Measurements from ENCODE around the gene AADACL2. TPM values are rescaled to one million over a fixed set of nuclear protein-coding genes. Genes with fewer than 3 reads are reported as not detected.

AADACL2 gene
- total RNA-seq, 2 experiments from 2014 or later: not detected

GRCh38 chr3:151800431-151800830 lies 66.7 kb downstream of the AADACL2 start:
- no peak overlapping the region for H2AFZ ChIP-seq (ENCODE audit: low read length)
- no peaks in the 10 kb centered on the region for H3K36me3 ChIP-seq (ENCODE audit: insufficient read depth, low read length)
- intact Hi-C loops (cut with micrococcal nuclease; ENCODE audit: unreplicated experiment): no loop called here
- ChIA-PET POLR2A (no interaction called here), CTCF (ENCODE audit: unreplicated experiment) (no interaction called here)
- no peaks in the 10 kb centered on the region for H4K20me1 ChIP-seq (ENCODE audit: insufficient read depth, low read length)
- H3K27ac ChIP-seq (ENCODE audit: low read depth, low read length, poor library complexity, severe bottlenecking): no peak overlapping the region
- no peaks in the 10 kb centered on the region for H3K79me2 ChIP-seq (ENCODE audit: insufficient read depth, low read depth, low read length)
- H3K4me2 ChIP-seq (ENCODE audit: low read length): no peak overlapping the region
- DNase-seq (ENCODE audit: low spot score): no peak
- BruUV-seq (replicated peaks): no TSS peak
- no peaks in the 10 kb centered on the region for H3K4me1 ChIP-seq (ENCODE audit: insufficient read depth, low read length, poor library complexity, severe bottlenecking)
- H3K9me3 ChIP-seq (ENCODE audit: low read length): no peaks in the 10 kb centered on the region
- H3K4me3 ChIP-seq (ENCODE audit: low read depth, low read length, poor library complexity, severe bottlenecking): no peak overlapping the region
- TF ChIP-seq CTCF (conservative IDR thresholded peaks at IDR 0.05; ENCODE audit: low read length) (no peak), EZH2phosphoT487 (IDR thresholded peaks at IDR 0.05; ENCODE audit: borderline replicate concordance, low read depth, low read length) (no peak)
- H3K9me2 ChIP-seq (ENCODE audit: insufficient read depth, low read length): no peaks in the 10 kb centered on the region

GRCh38 chr3:151804267-151804666 lies 70.5 kb downstream of the AADACL2 start:
- Histone ChIP-seq H3K9me2 (ENCODE audit: insufficient read depth, low read length) (no peaks in the 10 kb centered on the region), H3K4me2 (ENCODE audit: low read length) (no peak overlapping the region), H3K4me1 (ENCODE audit: insufficient read depth, low read length, poor library complexity, severe bottlenecking) (no peaks in the 10 kb centered on the region), H3K4me3 (ENCODE audit: low read depth, low read length, poor library complexity, severe bottlenecking) (no peak overlapping the region), H3K79me2 (ENCODE audit: insufficient read depth, low read depth, low read length) (no peaks in the 10 kb centered on the region), H2AFZ (ENCODE audit: low read length) (no peak overlapping the region), H3K27ac (ENCODE audit: low read depth, low read length, poor library complexity, severe bottlenecking) (no peak overlapping the region), H3K9me3 (ENCODE audit: low read length) (no peaks in the 10 kb centered on the region), H4K20me1 (ENCODE audit: insufficient read depth, low read length) (no peaks in the 10 kb centered on the region), H3K36me3 (ENCODE audit: insufficient read depth, low read length) (no peaks in the 10 kb centered on the region)
- CTCF ChIA-PET (ENCODE audit: unreplicated experiment): no interaction called here
- no peak for DNase-seq (ENCODE audit: low spot score)
- intact Hi-C loops (cut with micrococcal nuclease; ENCODE audit: unreplicated experiment): no loop called here
- TF ChIP-seq EZH2phosphoT487 (IDR thresholded peaks at IDR 0.05; ENCODE audit: borderline replicate concordance, low read depth, low read length): no peak
- POLR2A ChIA-PET: interaction anchor here (0.6 to 1.3 kb wide), 7 partner anchors 10 to 1291 kb away, joined by 3 read pairs; partner anchors contain the start of gene AADAC
- BruUV-seq (replicated peaks): no TSS peak

- H4K20me1 ChIP-seq (ENCODE audit: insufficient read depth, low read length): no peaks in the 10 kb centered on the region
- no peak overlapping the region for H2AFZ ChIP-seq (ENCODE audit: low read length)
- no peaks in the 10 kb centered on the region for H3K9me3 ChIP-seq (ENCODE audit: low read length)
- DNase-seq (ENCODE audit: low spot score): no peak
- H3K4me2 ChIP-seq (ENCODE audit: low read length): no peak overlapping the region
- ChIA-PET POLR2A (interaction anchor here (0.6 kb wide), 1 partner anchor 13 kb away, joined by 5 read pairs; no protein-coding TSS in a partner anchor), CTCF (ENCODE audit: unreplicated experiment) (no interaction called here)
- no peaks in the 10 kb centered on the region for H3K9me2 ChIP-seq (ENCODE audit: insufficient read depth, low read length)
- intact Hi-C loops (cut with micrococcal nuclease; ENCODE audit: unreplicated experiment): no loop called here
- H3K4me3 ChIP-seq (ENCODE audit: low read depth, low read length, poor library complexity, severe bottlenecking): no peak overlapping the region
- no peaks in the 10 kb centered on the region for H3K36me3 ChIP-seq (ENCODE audit: insufficient read depth, low read length)
- H3K79me2 ChIP-seq (ENCODE audit: insufficient read depth, low read depth, low read length): no peaks in the 10 kb centered on the region
- no TSS peak for BruUV-seq (replicated peaks)
- TF ChIP-seq EZH2phosphoT487 (IDR thresholded peaks at IDR 0.05; ENCODE audit: borderline replicate concordance, low read depth, low read length): no peak
- no peak for TF ChIP-seq CTCF (conservative IDR thresholded peaks at IDR 0.05; ENCODE audit: low read length)
- no peak overlapping the region for H3K27ac ChIP-seq (ENCODE audit: low read depth, low read length, poor library complexity, severe bottlenecking)
- H3K4me1 ChIP-seq (ENCODE audit: insufficient read depth, low read length, poor library complexity, severe bottlenecking): no peaks in the 10 kb centered on the region
Observed at GRCh38 chr3:151806838-151807237, 73.1 kb downstream of the AADACL2 start.

Other genes with a start within 250 kb of the AADACL2 start
- not detected in 2 replicates for gene AADAC, start 80.2 kb downstream of the AADACL2 start, total RNA-seq (2014; rRNA removed; shearing (Covaris generic))
- gene AADAC, start 80.2 kb downstream of the AADACL2 start, total RNA-seq (2022): not detected in 2 replicates
- gene SUCNR1, start 139.7 kb downstream of the AADACL2 start, total RNA-seq (2014; rRNA removed; shearing (Covaris generic)): not detected in 2 replicates
- gene SUCNR1, start 139.7 kb downstream of the AADACL2 start, total RNA-seq (2022): not detected in 2 replicates